Ascending aorta (tissue), 2 donors: ENCODE data around the gene SYK. TPM values are rescaled to one million over a fixed set of nuclear protein-coding genes. Genes with fewer than 3 reads are reported as not detected.

Experiments
- DNase-seq, 2 donors: peaks; one replicate each; pipeline ENCODE4 v3.0.0-alpha.2; 2019; ENCODE audit warnings: low spot score in 2 of 2
- H3K27ac ChIP-seq, 2 donors: fragments of 200-600 bp; sonication (generic); one replicate each; pipeline ENCODE4 v1.5.1; 2016 to 2017; ENCODE audit warnings: mild to moderate bottlenecking in 1 of 2
- H3K27me3 ChIP-seq: fragments of 200-600 bp; sonication (generic); one replicate; pipeline ENCODE4 v1.5.1; 2017
- H3K36me3 ChIP-seq, 2 donors: fragments of 200-600 bp; sonication (generic); one replicate each; pipeline ENCODE4 v1.5.1; 2016
- H3K4me1 ChIP-seq, 2 donors: fragments of 200-600 bp; sonication (generic); one replicate each; pipeline ENCODE4 v1.5.1; 2016 to 2017; ENCODE audit warnings: mild to moderate bottlenecking in 1 of 2
- H3K4me3 ChIP-seq, 2 donors: fragments of 200-600 bp; sonication (generic); one replicate each; pipeline ENCODE4 v1.5.1; 2016 to 2017; ENCODE audit warnings: mild to moderate bottlenecking in 1 of 2
- H3K9me3 ChIP-seq, 2 donors: fragments of 200-600 bp; sonication (generic); one replicate each; pipeline ENCODE4 v1.5.1; 2016
- intact Hi-C: fragments of 100-400 bp; cut with DNase I; formaldehyde crosslinking; loops from one replicate; pipeline ENCODE4 v1.15.1; 2023
- total RNA-seq: library from RNA; depleted of rRNA; stranded (reverse); fragments of >200 nt; gene quantifications from one replicate; pipeline ENCODE4 v1.1.0, GENCODE V29; 2016
- TF ChIP-seq, protein P1 (sequence below), 3 experiments: fragments of 200-600 bp in 2 of 3; fragments of 450-650 bp in 1 of 3; sonication (generic) in 2 of 3; IDR thresholded peaks; one replicate each; pipeline ENCODE4 v1.5.1; 2016 to 2019; ENCODE audit warnings: antibody characterized with exemption in 3 of 3, mild to moderate bottlenecking in 1 of 3, moderate library complexity in 1 of 3

Gene SYK
- total RNA-seq, 1 donor from 2014 or later = 3.2 TPM

DNA sequence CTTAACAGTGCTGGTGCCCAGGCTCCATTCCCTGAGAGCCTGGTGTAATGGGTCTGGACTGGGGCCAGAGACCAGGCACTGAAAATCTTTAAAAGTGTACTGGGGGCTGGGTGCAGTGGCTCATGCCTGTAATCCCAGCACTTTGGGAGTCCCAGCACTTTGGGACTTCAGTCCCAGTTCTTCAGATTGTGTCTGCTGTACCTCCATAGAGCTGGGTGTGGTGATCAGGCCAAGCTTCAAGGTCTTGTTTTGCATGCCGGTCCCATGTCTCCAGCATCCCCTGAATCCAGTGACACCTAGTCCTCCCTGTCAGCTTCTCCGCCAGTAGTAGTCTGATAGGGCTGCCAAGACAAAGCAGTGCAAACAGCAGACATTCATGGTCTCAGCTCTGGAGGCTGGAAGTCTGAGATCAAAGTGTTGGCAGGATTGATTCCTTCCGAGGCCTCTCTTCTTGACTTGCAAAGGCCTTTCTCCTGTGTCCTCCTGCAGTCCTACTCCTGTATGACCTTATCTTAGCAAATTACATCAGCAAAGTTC lies 108.2 kb downstream of the SYK start:
- Histone ChIP-seq H3K27ac (no peak overlapping the region), H3K36me3 (no peaks in the 10 kb centered on the region), H3K27me3 (no peaks in the 10 kb centered on the region), H3K4me1 (no peaks in the 10 kb centered on the region), H3K4me3 (no peak overlapping the region), H3K9me3 (no peaks in the 10 kb centered on the region)
- TF ChIP-seq, protein P1, sequence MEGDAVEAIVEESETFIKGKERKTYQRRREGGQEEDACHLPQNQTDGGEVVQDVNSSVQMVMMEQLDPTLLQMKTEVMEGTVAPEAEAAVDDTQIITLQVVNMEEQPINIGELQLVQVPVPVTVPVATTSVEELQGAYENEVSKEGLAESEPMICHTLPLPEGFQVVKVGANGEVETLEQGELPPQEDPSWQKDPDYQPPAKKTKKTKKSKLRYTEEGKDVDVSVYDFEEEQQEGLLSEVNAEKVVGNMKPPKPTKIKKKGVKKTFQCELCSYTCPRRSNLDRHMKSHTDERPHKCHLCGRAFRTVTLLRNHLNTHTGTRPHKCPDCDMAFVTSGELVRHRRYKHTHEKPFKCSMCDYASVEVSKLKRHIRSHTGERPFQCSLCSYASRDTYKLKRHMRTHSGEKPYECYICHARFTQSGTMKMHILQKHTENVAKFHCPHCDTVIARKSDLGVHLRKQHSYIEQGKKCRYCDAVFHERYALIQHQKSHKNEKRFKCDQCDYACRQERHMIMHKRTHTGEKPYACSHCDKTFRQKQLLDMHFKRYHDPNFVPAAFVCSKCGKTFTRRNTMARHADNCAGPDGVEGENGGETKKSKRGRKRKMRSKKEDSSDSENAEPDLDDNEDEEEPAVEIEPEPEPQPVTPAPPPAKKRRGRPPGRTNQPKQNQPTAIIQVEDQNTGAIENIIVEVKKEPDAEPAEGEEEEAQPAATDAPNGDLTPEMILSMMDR (IDR thresholded peaks at IDR 0.05) = no peak
- intact Hi-C loops = no loop called here
- DNase-seq = no peak

DNA sequence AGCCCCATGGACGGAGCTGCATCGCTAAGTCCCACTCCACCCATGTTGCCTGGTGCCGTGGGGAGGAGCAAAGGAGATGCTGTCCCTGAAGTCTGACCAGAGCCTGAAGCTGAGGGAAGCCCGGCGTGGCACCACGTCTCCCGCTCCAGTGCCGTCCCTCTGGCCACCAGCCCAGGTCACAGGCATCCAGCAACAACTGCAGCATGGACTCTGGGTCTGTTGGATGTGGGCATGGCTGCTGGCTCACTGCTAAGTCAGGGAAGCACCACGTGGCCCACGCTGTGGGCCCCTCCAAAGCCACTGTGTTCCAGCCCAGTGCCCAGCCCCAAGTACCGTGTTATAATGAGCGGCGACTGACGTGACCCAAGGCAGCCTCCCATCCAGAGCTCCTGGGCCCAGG lies 112.6 kb downstream of the SYK start:
- no peak overlapping the region for H3K27ac ChIP-seq
- H3K36me3 ChIP-seq = no peaks in the 10 kb centered on the region
- DNase-seq = no peak
- H3K4me3 ChIP-seq = no peak overlapping the region
- H3K27me3 ChIP-seq = no peaks in the 10 kb centered on the region
- peaks cover 0 to 7% of the 10 kb centered on the region in 2 donors for H3K4me1 ChIP-seq
- TF ChIP-seq, protein P1 (IDR thresholded peaks at IDR 0.05) = no peak
- no peaks in the 10 kb centered on the region for H3K9me3 ChIP-seq
- intact Hi-C loops = loop anchor here (2.0 kb wide), 2 partner anchors 519 to 813 kb away; no protein-coding TSS in a partner anchor

DNA sequence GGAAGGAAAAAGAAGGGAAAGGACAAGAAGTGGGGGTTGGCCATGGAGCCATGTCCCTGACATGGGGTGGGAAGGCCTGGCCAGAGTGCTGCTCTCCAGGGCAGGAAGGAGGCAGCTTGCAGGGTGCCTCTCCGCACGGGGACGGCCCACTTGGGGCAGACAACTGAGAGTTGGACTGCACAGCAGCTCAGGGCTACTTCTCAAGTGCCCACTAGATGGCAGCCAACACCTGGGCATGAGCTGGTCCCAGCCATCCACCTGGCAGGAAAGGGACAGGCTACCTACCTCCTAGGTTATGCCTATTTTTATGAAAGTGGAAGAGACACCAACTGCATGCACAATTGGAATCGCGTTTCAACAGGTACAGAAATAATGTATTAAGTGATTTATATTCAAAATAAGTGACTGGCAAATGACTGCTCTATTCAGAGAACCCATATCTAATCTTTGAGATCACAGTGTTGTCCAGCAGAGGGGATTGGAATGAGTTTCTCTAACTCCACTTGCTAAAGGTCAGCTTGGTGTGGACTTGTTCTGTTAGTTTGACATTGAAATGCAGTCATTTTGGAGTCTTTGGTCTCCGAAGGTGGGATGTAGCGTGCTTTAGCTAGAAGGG lies 113.4 kb downstream of the SYK start:
- Histone ChIP-seq H3K36me3 (no peaks in the 10 kb centered on the region), H3K27me3 (no peaks in the 10 kb centered on the region), H3K4me1 (peaks cover 0 to 12% of the 10 kb centered on the region in 2 donors), H3K9me3 (no peaks in the 10 kb centered on the region), H3K4me3 (no peak overlapping the region), H3K27ac (peak overlapping the region in 1 of 2 donors; percentile 15)
- intact Hi-C loops = loop anchor here (1.0 to 5.0 kb wide), 6 partner anchors 187 to 812 kb away; no protein-coding TSS in a partner anchor
- peak in 1 of 2 donors; percentile 77 for DNase-seq
- TF ChIP-seq, protein P1 (IDR thresholded peaks at IDR 0.05) = peak; percentile 91 to 93 (median 91)

DNA sequence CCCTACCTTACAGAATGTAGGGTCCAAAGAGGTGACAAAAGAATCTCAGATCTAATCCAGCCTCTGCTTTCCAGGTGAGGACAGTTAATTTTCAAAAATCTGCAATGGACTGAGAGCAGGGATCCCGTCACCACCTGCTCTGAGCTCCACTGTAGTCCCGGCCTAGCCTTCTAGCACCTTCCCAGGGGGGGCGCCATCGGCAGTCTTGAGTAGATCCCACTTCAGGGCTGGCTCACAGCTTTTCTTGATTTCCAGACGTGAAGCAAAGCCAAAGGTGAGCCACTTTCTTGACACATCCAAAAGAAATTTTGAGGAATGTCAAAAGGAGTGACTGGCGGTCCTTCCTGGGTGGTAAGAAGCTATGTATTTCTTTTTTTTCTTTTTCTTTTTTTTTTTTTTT lies 114.1 kb downstream of the SYK start:
- DNase-seq = no peak
- intact Hi-C loops = loop anchor here (1.0 to 5.0 kb wide), 6 partner anchors 187 to 811 kb away; no protein-coding TSS in a partner anchor
- H3K9me3 ChIP-seq = no peaks in the 10 kb centered on the region
- no peaks in the 10 kb centered on the region for H3K36me3 ChIP-seq
- H3K27ac ChIP-seq = peak overlapping the region in 1 of 2 donors; percentile 15
- TF ChIP-seq, protein P1 (IDR thresholded peaks at IDR 0.05) = peak in 1 of 3 experiments; percentile 23
- H3K27me3 ChIP-seq = no peaks in the 10 kb centered on the region
- no peak overlapping the region for H3K4me3 ChIP-seq
- peaks cover 0 to 19% of the 10 kb centered on the region in 2 donors for H3K4me1 ChIP-seq

DNA sequence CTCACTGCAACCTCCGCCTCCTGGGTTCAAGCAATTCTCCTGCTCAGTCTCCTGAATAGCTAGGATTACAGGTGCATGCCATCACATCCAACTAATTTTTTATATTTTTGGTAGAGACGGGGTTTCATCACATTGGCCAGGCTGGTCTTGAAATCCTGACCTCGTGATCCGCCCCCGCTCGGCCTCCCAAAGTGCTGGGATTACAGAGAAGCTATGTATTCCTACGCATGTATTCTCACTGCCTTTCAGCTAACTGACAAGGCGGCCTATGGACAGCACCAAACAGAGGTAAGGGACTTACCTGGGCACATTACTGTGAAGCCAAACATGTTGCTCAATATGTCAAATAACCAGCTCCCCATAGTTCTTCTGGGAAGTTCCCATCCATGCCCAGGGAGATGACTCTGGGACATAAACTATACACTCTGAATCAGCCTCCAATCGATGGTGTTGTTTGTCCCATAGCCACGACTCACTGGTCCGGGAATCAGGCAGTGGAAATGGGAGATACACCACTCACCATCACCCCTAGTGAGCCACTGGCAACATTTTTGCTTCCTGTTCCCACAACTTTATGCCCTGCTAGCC lies 114.6 kb downstream of the SYK start:
- intact Hi-C loops = loop anchor here (5.0 kb wide), 3 partner anchors 186 to 566 kb away; no protein-coding TSS in a partner anchor
- Histone ChIP-seq H3K27ac (no peak overlapping the region), H3K27me3 (no peaks in the 10 kb centered on the region), H3K4me1 (peaks cover under 1 to 21% of the 10 kb centered on the region in 2 donors), H3K4me3 (no peak overlapping the region), H3K36me3 (no peaks in the 10 kb centered on the region), H3K9me3 (no peaks in the 10 kb centered on the region)
- DNase-seq = no peak
- TF ChIP-seq, protein P1 (IDR thresholded peaks at IDR 0.05) = no peak
